Activated naive CD4-positive, alpha-beta T cell treated with anti-CD3 and anti-CD28 coated beads, Interleukin-2, amount 50 U/mL, for 24 hours (primary cell): ENCODE results near the gene GORAB.

Experiments used
- H3K27ac Mint-ChIP-seq: one replicate; pipeline ENCODE4 v1.8.0; 2021; ENCODE audit warnings: mild to moderate bottlenecking, mixed read lengths
- H3K27me3 Mint-ChIP-seq: one replicate; pipeline ENCODE4 v1.8.0; 2021; ENCODE audit warnings: mixed read lengths
- H3K36me3 Mint-ChIP-seq: one replicate; pipeline ENCODE4 v1.8.0; 2021; ENCODE audit warnings: mixed read lengths
- H3K4me1 Mint-ChIP-seq: one replicate; pipeline ENCODE4 v1.8.0; 2021; ENCODE audit warnings: mixed read lengths
- H3K4me3 Mint-ChIP-seq: one replicate; pipeline ENCODE4 v1.8.0; 2021; ENCODE audit warnings: mild to moderate bottlenecking, mixed read lengths
- H3K9me3 Mint-ChIP-seq: one replicate; pipeline ENCODE4 v1.8.0; 2021; ENCODE audit warnings: mixed read lengths

Gene GORAB

DNA sequence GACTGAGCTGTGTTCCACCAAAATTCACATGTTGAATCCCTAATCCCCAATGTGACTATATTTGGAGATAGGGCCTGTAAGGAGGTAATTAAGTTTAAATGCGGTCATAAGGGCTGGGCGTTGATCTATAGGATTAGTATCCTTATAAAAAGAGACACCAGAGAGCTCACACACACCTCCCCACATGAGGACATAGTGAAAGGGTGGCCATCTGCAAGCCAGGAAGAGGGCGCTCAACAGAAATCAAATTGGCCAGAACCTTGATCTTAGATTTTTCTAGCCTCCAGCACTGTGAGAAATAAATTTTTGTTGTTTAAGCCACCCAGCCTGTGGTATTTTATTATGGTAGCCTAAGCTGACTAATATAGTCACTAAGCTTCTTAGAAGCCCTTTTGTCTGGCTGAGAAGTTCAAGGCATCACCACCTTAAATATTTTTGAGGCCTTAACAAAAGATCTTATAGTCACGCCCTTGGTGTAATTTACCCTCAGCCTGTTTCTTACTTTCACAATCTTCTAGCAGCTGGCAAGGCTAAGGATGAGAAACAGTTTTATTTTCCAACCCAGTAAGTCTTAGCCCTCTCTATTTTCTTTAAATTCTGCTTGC lies 28.8 kb downstream of the GORAB start:
- peaks cover 6% of the 10 kb centered on the region for H3K36me3 Mint-ChIP-seq
- no peak overlapping the region for H3K4me3 Mint-ChIP-seq
- peaks cover 15% of the 10 kb centered on the region for H3K4me1 Mint-ChIP-seq
- H3K9me3 Mint-ChIP-seq, result peaks cover 4% of the 10 kb centered on the region
- H3K27me3 Mint-ChIP-seq, result peaks cover 6% of the 10 kb centered on the region
- no peak overlapping the region for H3K27ac Mint-ChIP-seq

- Mint-ChIP-seq H3K4me1 (peaks cover 15% of the 10 kb centered on the region), H3K27ac (no peak overlapping the region), H3K36me3 (peaks cover 6% of the 10 kb centered on the region), H3K27me3 (peaks cover 6% of the 10 kb centered on the region), H3K4me3 (no peak overlapping the region), H3K9me3 (no peaks in the 10 kb centered on the region)
Observed at GRCh38 chr1:170562646-170563338, 30.8 kb downstream of the GORAB start.

DNA sequence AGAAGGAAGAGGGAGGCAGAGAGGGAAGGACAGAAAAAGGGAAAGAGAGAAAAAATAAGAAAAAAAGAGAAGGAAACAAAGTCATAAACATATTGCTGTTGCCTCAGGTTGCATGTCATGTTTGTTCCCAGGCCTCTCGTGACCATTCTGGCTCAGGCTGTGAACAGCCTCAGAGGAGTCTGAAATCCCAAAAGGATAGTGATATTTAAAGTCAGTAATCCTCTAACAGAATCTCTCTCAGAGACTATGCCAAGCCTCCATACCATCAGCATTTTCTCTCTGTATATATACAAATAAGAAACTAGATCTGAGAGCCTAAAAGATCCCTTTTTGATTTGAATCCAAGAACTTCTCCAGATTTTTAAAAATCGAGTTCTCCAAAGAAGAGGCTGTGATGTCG lies 35.2 kb downstream of the GORAB start:
- H3K27me3 Mint-ChIP-seq, result peaks cover 9% of the 10 kb centered on the region
- no peaks in the 10 kb centered on the region for H3K36me3 Mint-ChIP-seq
- peaks cover 7% of the 10 kb centered on the region for H3K9me3 Mint-ChIP-seq
- no peak overlapping the region for H3K4me3 Mint-ChIP-seq
- no peak overlapping the region for H3K27ac Mint-ChIP-seq
- H3K4me1 Mint-ChIP-seq, result peaks cover 15% of the 10 kb centered on the region

GRCh38 chr1:170568197-170568596 lies 36.2 kb downstream of the GORAB start:
- Mint-ChIP-seq H3K4me1 (peaks cover 5% of the 10 kb centered on the region), H3K9me3 (peaks cover 11% of the 10 kb centered on the region), H3K36me3 (no peaks in the 10 kb centered on the region), H3K27me3 (peaks cover 9% of the 10 kb centered on the region), H3K27ac (no peak overlapping the region), H3K4me3 (no peak overlapping the region)

DNA sequence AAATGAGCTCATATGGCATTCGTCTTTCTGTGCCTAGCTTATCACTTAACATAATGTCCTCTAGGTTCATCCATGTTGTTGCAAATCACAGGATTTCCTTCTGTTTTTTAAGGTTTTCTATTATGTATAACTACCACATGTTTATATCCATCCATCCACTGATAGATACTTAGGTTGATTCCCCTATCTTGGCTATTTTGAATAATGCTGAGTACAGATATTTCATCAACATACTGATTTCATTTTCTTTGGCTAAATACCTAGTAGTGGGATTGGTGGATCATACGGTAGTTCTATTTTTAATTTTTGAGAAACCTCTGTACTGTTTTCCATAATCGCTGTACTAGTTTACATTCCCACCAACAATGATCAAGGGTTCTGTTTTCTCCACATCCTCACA lies 45.0 kb downstream of the GORAB start:
- Mint-ChIP-seq H3K4me1 (no peaks in the 10 kb centered on the region), H3K27ac (no peak overlapping the region), H3K27me3 (peaks cover 17% of the 10 kb centered on the region)

GRCh38 chr1:170578359-170578758 lies 46.4 kb downstream of the GORAB start:
- Mint-ChIP-seq H3K36me3 (no peaks in the 10 kb centered on the region), H3K27me3 (peaks cover 17% of the 10 kb centered on the region), H3K4me1 (no peaks in the 10 kb centered on the region), H3K4me3 (no peak overlapping the region), H3K9me3 (no peaks in the 10 kb centered on the region), H3K27ac (no peak overlapping the region)

More for the DNA sequence above, 45.0 kb downstream of the GORAB start:
- H3K4me3 Mint-ChIP-seq, result no peak overlapping the region
- peaks cover 6% of the 10 kb centered on the region for H3K9me3 Mint-ChIP-seq
- no peaks in the 10 kb centered on the region for H3K36me3 Mint-ChIP-seq

DNA sequence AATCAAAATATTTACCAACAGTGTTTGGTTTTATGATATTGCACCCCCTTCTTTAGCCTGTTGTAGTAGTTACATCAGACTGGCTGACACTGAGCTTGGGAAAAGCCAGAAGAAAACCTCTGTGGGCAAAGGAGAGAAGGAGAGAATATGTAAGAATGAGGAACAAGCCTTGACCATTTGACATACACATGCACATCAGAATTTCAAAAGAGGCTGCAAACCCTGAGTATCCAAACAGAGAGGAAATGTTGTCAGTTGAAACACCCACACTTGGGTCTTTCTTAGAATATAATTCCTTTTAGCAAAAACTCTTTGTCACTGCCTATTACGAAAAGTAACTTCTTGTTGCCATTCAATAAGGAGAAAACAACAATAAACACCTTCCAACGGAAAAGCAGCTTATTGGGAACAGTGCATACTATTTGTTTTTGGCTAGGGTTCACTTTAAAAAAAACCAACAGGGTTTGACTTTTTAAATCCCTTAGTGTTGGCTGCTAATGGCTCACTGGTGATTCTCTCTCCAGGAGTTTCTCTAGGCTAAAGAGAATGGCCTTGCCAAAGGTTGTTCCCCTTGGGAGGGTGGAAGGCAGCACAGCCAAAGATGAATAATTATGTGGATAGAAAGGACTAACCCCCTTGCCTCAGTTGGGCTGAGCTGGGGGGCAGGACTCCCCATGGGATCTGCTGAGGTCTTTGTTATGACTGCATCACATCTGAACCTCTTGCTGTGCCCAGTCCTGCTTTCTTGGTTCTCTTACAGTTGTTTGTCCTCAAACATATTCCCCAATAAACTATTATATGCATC lies 48.9 kb downstream of the GORAB start:
- H3K4me1 Mint-ChIP-seq, result no peaks in the 10 kb centered on the region
- peaks cover 29% of the 10 kb centered on the region for H3K27me3 Mint-ChIP-seq
- H3K36me3 Mint-ChIP-seq, result no peaks in the 10 kb centered on the region
- H3K27ac Mint-ChIP-seq, result no peak overlapping the region
- no peak overlapping the region for H3K4me3 Mint-ChIP-seq
- no peaks in the 10 kb centered on the region for H3K9me3 Mint-ChIP-seq

- Mint-ChIP-seq H3K27me3 (peaks cover 30% of the 10 kb centered on the region), H3K4me3 (no peak overlapping the region), H3K27ac (no peak overlapping the region), H3K9me3 (no peaks in the 10 kb centered on the region), H3K4me1 (peaks cover 5% of the 10 kb centered on the region), H3K36me3 (no peaks in the 10 kb centered on the region)
Observed at GRCh38 chr1:170583186-170583585, 51.2 kb downstream of the GORAB start.

DNA sequence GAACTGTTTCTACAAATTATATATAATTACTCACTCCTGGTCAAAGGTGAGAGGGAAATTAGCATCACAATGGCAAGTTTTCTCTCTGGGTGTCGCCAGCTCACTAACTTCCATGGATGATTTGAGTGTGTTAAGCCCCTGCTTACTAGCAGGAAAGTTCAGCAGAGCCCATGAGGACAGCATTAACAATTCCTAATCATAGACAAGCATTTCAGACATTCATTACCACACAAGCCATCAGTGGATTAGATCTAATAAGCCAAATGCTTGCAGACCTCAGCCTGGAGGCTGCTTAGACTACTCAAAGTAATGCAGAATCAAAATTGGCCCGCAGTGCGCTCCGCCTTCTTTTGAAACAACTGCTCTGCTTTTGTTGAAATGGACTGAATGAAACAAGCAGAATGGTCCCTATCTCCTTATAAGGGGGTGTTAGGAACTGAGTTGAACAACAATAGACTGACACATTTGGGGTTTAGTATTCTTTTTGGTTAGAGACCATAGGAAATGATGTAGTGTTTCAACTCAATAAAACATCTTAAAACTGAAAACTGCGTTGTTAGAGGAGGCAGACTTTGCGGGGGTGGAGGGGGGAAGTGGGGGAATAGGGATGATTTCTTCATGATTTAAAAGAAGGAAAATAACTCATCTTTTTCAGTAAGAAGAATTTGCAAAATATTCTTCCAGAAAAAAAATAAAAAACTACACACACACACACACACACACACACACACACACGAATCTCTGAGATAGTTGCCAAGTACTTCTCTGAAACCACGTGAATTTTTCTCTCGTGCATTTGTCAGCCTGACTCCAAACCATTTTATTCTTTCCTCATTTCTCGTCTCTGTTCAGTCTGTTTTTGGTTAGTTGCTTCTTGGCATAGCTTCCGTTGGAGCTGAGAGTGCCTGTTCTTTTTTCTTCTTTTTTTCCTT lies 54.6 kb downstream of the GORAB start:
- Mint-ChIP-seq H3K27me3 (peaks cover 31% of the 10 kb centered on the region), H3K4me3 (no peak overlapping the region), H3K36me3 (no peaks in the 10 kb centered on the region), H3K9me3 (no peaks in the 10 kb centered on the region), H3K27ac (no peak overlapping the region), H3K4me1 (peaks cover 5% of the 10 kb centered on the region)

- Mint-ChIP-seq H3K36me3 (no peaks in the 10 kb centered on the region), H3K27ac (no peak overlapping the region), H3K4me3 (no peak overlapping the region), H3K27me3 (peaks cover 35% of the 10 kb centered on the region), H3K4me1 (peaks cover 5% of the 10 kb centered on the region), H3K9me3 (no peaks in the 10 kb centered on the region)
Observed at GRCh38 chr1:170587253-170587593, 55.3 kb downstream of the GORAB start.

DNA sequence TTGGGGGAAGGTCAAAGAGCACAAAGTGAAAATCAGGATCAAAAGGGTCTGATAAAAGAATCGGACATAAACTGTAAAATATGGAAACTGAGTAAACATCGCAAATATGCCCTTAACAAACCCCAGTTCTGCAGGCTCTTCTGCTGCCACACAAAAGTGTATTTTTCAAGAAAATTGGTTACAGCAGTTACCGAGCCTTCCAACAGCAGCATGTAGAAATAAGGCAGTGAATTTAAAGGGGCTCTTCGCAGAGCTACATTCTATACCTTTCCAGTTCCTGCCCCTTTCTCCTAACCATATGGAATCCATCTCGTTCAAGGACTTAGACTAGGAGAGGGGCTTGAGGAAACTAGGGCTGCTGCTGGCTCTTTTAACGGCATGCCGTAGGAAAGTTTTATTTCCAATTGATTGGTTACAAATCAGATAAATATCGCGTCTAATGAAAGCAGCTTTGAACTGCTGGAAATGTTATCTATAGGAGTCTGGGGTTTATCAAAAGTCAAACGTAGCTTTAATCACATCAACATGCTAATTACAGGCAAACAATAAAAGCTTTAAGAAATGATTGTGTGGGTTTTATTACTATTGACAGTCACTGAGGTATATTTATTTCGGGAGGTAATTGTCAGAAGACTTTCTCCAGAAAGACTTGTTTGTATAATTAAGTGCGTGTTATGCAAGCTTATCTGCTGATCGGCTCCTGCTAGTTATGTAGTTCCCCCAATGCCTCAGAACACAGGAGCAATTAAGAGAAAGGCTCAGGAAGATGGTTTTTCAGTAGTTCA lies 59.1 kb downstream of the GORAB start:
- Mint-ChIP-seq H3K36me3 (no peaks in the 10 kb centered on the region), H3K27me3 (peaks cover 33% of the 10 kb centered on the region), H3K27ac (no peak overlapping the region), H3K4me3 (no peak overlapping the region), H3K9me3 (no peaks in the 10 kb centered on the region), H3K4me1 (peaks cover 5% of the 10 kb centered on the region)

GRCh38 chr1:170592591-170593111 lies 60.7 kb downstream of the GORAB start:
- peaks cover 4% of the 10 kb centered on the region for H3K9me3 Mint-ChIP-seq
- no peak overlapping the region for H3K4me3 Mint-ChIP-seq
- H3K36me3 Mint-ChIP-seq, result peaks cover 2% of the 10 kb centered on the region
- H3K27me3 Mint-ChIP-seq, result peaks cover 29% of the 10 kb centered on the region
- H3K4me1 Mint-ChIP-seq, result no peaks in the 10 kb centered on the region
- H3K27ac Mint-ChIP-seq, result no peak overlapping the region

GRCh38 chr1:170593173-170594011 lies 61.4 kb downstream of the GORAB start:
- Mint-ChIP-seq H3K4me1 (no peaks in the 10 kb centered on the region), H3K36me3 (peaks cover 2% of the 10 kb centered on the region)

More at GRCh38 chr1:170593173-170594011, 61.4 kb downstream of the GORAB start:
- Mint-ChIP-seq H3K27me3 (peaks cover 29% of the 10 kb centered on the region), H3K9me3 (peaks cover 9% of the 10 kb centered on the region), H3K27ac (no peak overlapping the region), H3K4me3 (no peak overlapping the region)
